Fibroblast of the aortic adventitia (primary cell): Measurements from ENCODE around the gene EFEMP1. TPM values are rescaled to one million over a fixed set of nuclear protein-coding genes. Genes with fewer than 3 reads are reported as not detected.
"Not testable (repeated sequence)": the region's sequence is repeated elsewhere in the genome, so short reads cannot be mapped to it uniquely, and the experiment has no call there.

ENCODE experiments used
- DNase-seq: peaks from one replicate; pipeline ENCODE4 v3.0.0-alpha.2; 2010; ENCODE audit warnings: low read depth
- H3K4me3 ChIP-seq: 2 replicates; pipeline ENCODE4 v1.5.1; 2011; ENCODE audit warnings: low read depth, mild to moderate bottlenecking, control low read depth, low read length, moderate library complexity
- total RNA-seq: library from RNA; depleted of rRNA; stranded (reverse); fragments of >200 nt; gene quantifications from 2 replicates; pipeline ENCODE4 v1.2.3, GENCODE V29; 2012; ENCODE audit warnings: low replicate concordance
- TF ChIP-seq, protein P1 (sequence below): IDR thresholded peaks from 2 replicates; pipeline ENCODE4 v1.5.1; 2011; ENCODE audit warnings: mild to moderate bottlenecking, low read length, control low read depth, inconsistent platforms; ENCODE audit not compliant: insufficient read depth

EFEMP1 gene
- total RNA-seq, 1 donor, result 652 TPM

DNA sequence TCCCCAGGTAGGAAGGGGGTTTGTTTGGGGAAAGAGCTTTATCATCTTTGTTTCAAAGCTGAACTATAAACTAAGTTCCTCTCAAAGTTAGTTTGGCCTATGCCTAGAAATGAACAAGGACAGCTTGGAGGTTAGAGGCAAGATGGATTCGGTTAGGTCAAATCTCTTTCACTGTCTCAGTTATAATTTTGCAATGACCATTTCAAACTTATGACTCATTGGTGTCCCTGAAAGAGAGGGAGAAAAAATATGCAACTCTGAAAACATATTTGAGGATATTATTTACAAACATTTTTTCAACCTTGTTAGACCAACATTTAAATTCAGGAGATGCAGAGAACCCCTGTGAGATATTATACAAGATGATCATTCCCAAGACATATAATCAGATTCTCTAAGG, 95.7 kb downstream of the EFEMP1 start:
- TF ChIP-seq, protein P1, sequence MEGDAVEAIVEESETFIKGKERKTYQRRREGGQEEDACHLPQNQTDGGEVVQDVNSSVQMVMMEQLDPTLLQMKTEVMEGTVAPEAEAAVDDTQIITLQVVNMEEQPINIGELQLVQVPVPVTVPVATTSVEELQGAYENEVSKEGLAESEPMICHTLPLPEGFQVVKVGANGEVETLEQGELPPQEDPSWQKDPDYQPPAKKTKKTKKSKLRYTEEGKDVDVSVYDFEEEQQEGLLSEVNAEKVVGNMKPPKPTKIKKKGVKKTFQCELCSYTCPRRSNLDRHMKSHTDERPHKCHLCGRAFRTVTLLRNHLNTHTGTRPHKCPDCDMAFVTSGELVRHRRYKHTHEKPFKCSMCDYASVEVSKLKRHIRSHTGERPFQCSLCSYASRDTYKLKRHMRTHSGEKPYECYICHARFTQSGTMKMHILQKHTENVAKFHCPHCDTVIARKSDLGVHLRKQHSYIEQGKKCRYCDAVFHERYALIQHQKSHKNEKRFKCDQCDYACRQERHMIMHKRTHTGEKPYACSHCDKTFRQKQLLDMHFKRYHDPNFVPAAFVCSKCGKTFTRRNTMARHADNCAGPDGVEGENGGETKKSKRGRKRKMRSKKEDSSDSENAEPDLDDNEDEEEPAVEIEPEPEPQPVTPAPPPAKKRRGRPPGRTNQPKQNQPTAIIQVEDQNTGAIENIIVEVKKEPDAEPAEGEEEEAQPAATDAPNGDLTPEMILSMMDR, result no peak
- no peak for DNase-seq
- H3K4me3 ChIP-seq, result no peak overlapping the region

DNA sequence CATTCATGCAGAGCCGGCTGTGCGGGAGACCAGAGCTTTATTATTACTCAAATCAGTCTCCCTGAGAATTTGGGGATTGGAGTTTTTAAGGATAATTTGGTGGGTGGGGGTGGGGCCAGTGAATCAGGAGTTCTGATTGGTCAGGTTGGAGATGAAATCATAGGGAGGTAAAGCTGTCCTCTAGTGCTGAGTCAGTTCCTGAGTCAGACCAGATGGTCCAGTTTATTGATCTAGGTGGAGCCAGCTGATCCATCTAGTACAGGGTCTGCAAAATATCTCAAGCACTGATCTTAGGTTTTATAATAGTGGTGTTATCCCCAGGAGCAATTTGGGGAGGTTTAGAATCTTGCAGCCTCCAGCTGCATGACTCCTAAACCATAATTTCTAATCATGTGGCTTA, 96.2 kb downstream of the EFEMP1 start:
- DNase-seq, H3K4me3 ChIP-seq: not testable (repeated sequence)

DNA sequence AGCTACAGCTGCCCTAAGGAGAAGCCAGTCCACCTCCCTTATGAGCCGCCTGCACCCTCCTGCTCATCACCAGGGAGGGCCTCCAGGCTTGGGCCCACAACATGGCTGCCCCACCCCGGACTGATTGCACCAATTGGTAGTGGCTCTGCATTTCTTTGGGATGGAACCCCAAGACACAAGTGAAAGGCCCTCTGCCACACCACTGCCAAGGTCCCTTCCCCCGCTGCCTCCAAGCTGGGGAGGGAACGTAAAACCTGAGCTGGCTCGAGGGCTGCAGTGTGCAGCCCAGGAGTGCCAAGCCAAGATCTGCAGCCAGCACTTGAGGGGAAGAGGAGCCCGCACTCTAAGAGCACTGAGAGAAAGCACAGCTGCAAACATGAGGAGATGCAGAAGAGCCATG, 97.3 kb downstream of the EFEMP1 start:
- TF ChIP-seq, protein P1, result no peak
- H3K4me3 ChIP-seq, result no peak overlapping the region
- no peak for DNase-seq

DNA sequence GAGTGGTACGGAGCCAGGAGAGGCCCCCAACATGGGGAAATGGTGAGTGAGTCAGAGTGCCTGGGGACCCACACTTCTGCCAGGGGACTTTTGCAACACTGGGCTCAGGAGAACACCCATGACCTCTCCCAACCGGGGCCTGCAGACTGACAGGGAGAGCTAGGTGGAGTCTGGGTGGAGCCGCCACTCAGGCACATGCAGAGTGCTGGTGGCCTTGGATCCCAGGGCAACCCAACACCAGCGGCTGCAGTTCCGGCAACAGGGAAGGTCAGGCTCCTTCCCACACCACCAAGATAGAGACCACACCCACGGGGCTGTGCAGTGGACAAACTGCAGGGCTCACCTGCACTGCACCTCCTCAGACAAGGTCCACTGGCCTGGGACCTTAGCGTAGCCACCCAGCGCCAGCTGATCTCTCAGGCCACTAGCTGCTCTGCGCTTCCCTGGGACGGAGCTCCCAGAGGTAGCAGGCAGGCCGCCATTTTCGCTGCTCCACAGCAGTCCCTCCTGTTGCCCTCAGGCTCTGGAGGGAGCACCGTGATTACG, 99.0 kb downstream of the EFEMP1 start:
- no peak overlapping the region for H3K4me3 ChIP-seq
- TF ChIP-seq, protein P1, result no peak

More for the DNA sequence above, 99.0 kb downstream of the EFEMP1 start:
- no peak for DNase-seq

Other genes starting within 250 kb of the EFEMP1 start
- gene PNPT1, start 229.9 kb downstream of the EFEMP1 start, total RNA-seq, result 21.1 and 27.0 TPM in 2 replicates